HCT116 (cell line): Measurements from ENCODE around the gene ZEB1. TPM values are rescaled to one million over a fixed set of nuclear protein-coding genes. Genes with fewer than 3 reads are reported as not detected.

ENCODE experiments used
- ATAC-seq: fragments of 200-7000 bp; cut with Tn5 transposase; 2 replicates; pipeline ENCODE4 v1.9.1; 2020; ENCODE audit warnings: mild to moderate bottlenecking, moderate library complexity
- BruUV-seq: library from RNA; stranded (reverse); fragments of 400-500 nt; replicated peaks from 2 replicates; lab custom pipeline; 2021; lab: Mats Ljungman, UMichigan
- CTCF ChIA-PET: fragments of 300-600 bp; sonication (Branson Sonifier 250); formaldehyde crosslinking; loops from one replicate; lab custom pipeline; 2021; ENCODE audit warnings: antibody characterized with exemption; lab: Charles Lee
- POLR2A ChIA-PET: fragments of 300-600, 350-600 bp; sonication (Branson Sonifier 250); formaldehyde crosslinking; loops from one replicate; lab custom pipeline; 2021; ENCODE audit warnings: antibody characterized with exemption; lab: Charles Lee
- RAD21 ChIA-PET, 2 experiments: fragments of 300-600 bp; sonication (Branson Sonifier 250); formaldehyde crosslinking; loops; one replicate each; lab custom pipeline; 2023; ENCODE audit warnings: low total read pairs in 2 of 2; ENCODE audit not compliant: uncharacterized antibody in 2 of 2, unreplicated experiment in 2 of 2, low non-redundant PET in 1 of 2; lab: Charles Lee
- DNase-seq: peaks from one replicate; pipeline ENCODE4 v3.0.0-alpha.2; 2010; ENCODE audit warnings: low read depth, low spot score
- H2AFZ ChIP-seq: fragments of 200-600 bp; shearing (Covaris generic), sonication (generic); 2 replicates; pipeline ENCODE4 v1.6.1; 2017; ENCODE audit warnings: low read depth, mixed run types, mixed read lengths, antibody characterized with exemption, low read length; ENCODE audit not compliant: poor library complexity, severe bottlenecking
- H3K27ac ChIP-seq: 2 replicates; pipeline ENCODE4 v1.5.1; 2012; ENCODE audit warnings: low read depth, low read length
- H3K27me3 ChIP-seq: fragments of 200-600 bp; sonication (generic); 2 replicates; pipeline ENCODE4 v1.6.1; 2016; ENCODE audit warnings: mixed run types, low read length, mixed read lengths; ENCODE audit not compliant: insufficient read depth
- H3K36me3 ChIP-seq, 2 experiments: fragments of 200-500 bp in 1 of 2; fragments of 200-600 bp in 1 of 2; sonication (Bioruptor generic) in 1 of 2; sonication (generic) in 1 of 2; 2 replicates each; pipeline versions ENCODE4 v1.5.1 to v1.6.1; 2014 to 2016; ENCODE audit warnings: low read length in 2 of 2, inconsistent platforms in 1 of 2, mixed read lengths in 1 of 2, mixed run types in 1 of 2; ENCODE audit not compliant: insufficient read depth in 2 of 2, control insufficient read depth in 1 of 2
- H3K4me1 ChIP-seq, 2 experiments: fragments of 200-600 bp in 1 of 2; sonication (generic) in 1 of 2; 2 replicates each; pipeline versions ENCODE4 v1.5.1 to v1.6.1; 2012 to 2017; ENCODE audit warnings: low read length in 2 of 2, inconsistent platforms in 1 of 2, mild to moderate bottlenecking in 1 of 2, mixed read lengths in 1 of 2, mixed run types in 1 of 2, moderate library complexity in 1 of 2; ENCODE audit not compliant: insufficient read depth in 2 of 2, control insufficient read depth in 1 of 2
- H3K4me2 ChIP-seq: fragments of 200-600 bp; sonication (generic); 2 replicates; pipeline ENCODE4 v1.6.1; 2017; ENCODE audit warnings: mixed run types, low read length, mixed read lengths
- H3K4me3 ChIP-seq, 2 experiments: fragments of 200-600 bp in 1 of 2; sonication (generic) in 1 of 2; replicated peaks in 1 of 2; 2 replicates each; pipeline ENCODE4 v1.5.1; 2011 to 2016; ENCODE audit warnings: low read length in 2 of 2, control low read depth in 1 of 2, low read depth in 1 of 2, mild to moderate bottlenecking in 1 of 2, mixed read lengths in 1 of 2, mixed run types in 1 of 2
- H3K79me2 ChIP-seq: fragments of 200-600 bp; sonication (generic); 2 replicates; pipeline ENCODE4 v1.6.1; 2017; ENCODE audit warnings: mild to moderate bottlenecking, mixed run types, low read length, moderate library complexity, mixed read lengths; ENCODE audit not compliant: insufficient read depth
- H3K9ac ChIP-seq: fragments of 200-600 bp; sonication (generic); 2 replicates; pipeline ENCODE4 v1.6.1; 2016; ENCODE audit warnings: low read length, mixed read lengths
- H3K9me2 ChIP-seq: fragments of 200-600 bp; sonication (generic), shearing (Covaris generic); 2 replicates; pipeline ENCODE4 v1.6.1; 2017; ENCODE audit warnings: mixed run types, mild to moderate bottlenecking, moderate library complexity; ENCODE audit not compliant: insufficient read depth
- H3K9me3 ChIP-seq, 2 experiments: fragments of 200-500 bp in 1 of 2; fragments of 200-600 bp in 1 of 2; sonication (Bioruptor generic) in 1 of 2; sonication (generic) in 1 of 2; 2 replicates each; pipeline ENCODE4 v1.6.1; 2014 to 2017; ENCODE audit warnings: low read length in 2 of 2, mixed read lengths in 2 of 2, inconsistent platforms in 1 of 2, low read depth in 1 of 2, mild to moderate bottlenecking in 1 of 2, mixed run types in 1 of 2, moderate library complexity in 1 of 2; ENCODE audit not compliant: control insufficient read depth in 1 of 2, insufficient read depth in 1 of 2
- H4K20me1 ChIP-seq: fragments of 200-600 bp; sonication (generic), shearing (Covaris generic); 2 replicates; pipeline ENCODE4 v1.6.1; 2017; ENCODE audit warnings: mixed run types, mild to moderate bottlenecking, moderate library complexity; ENCODE audit not compliant: insufficient read depth
- EGR1 ChIP-seq: IDR thresholded peaks from 2 replicates; pipeline ENCODE4 v1.6.1; 2012; ENCODE audit warnings: low read depth
- ELF1 ChIP-seq: IDR thresholded peaks from 2 replicates; pipeline ENCODE4 v1.6.1; 2012; ENCODE audit warnings: low read depth, borderline replicate concordance
- EZH2 ChIP-seq: fragments of 200-600 bp; sonication (generic); IDR thresholded peaks from 2 replicates; pipeline ENCODE4 v1.6.1; 2017; ENCODE audit warnings: antibody characterized with exemption, mixed run types
- EZH2phosphoT487 ChIP-seq: fragments of 200-600 bp; IDR thresholded peaks from 2 replicates; pipeline ENCODE4 v1.6.1; 2018; ENCODE audit warnings: antibody characterized with exemption, borderline replicate concordance
- FOSL1 ChIP-seq: IDR thresholded peaks from 2 replicates; pipeline ENCODE4 v1.6.1; 2012; ENCODE audit warnings: low read depth
- JUND ChIP-seq: IDR thresholded peaks from 2 replicates; pipeline ENCODE4 v1.6.1; 2012
- POLR2A ChIP-seq: IDR thresholded peaks from 2 replicates; pipeline ENCODE4 v1.7.0; 2011; ENCODE audit warnings: borderline replicate concordance; ENCODE audit not compliant: insufficient read depth, insufficient read length; ENCODE audit errors: extremely low read depth
- RAD21 ChIP-seq: IDR thresholded peaks from 2 replicates; pipeline ENCODE4 v1.6.1; 2012; ENCODE audit warnings: low read depth, mild to moderate bottlenecking
- SP1 ChIP-seq: IDR thresholded peaks from 2 replicates; pipeline ENCODE4 v1.6.1; 2012; ENCODE audit warnings: low read depth
- TCF7L2 ChIP-seq: IDR thresholded peaks from 2 replicates; pipeline ENCODE4 v1.7.0; 2011; ENCODE audit warnings: borderline replicate concordance, inconsistent platforms; ENCODE audit not compliant: insufficient read depth, insufficient read length; ENCODE audit errors: extremely low read depth
- YY1 ChIP-seq: IDR thresholded peaks from 2 replicates; pipeline ENCODE4 v1.6.1; 2011; ENCODE audit warnings: low read length, low read depth, moderate library complexity, mild to moderate bottlenecking; ENCODE audit not compliant: insufficient replicate concordance; ENCODE audit errors: extremely low read depth
- ZFX ChIP-seq: fragments of 450-650 bp; IDR thresholded peaks from 2 replicates; pipeline ENCODE4 v1.6.1; 2017
- ZNF274 ChIP-seq: fragments of 200-500 bp; sonication (Bioruptor generic); IDR thresholded peaks from 2 replicates; pipeline ENCODE4 v1.6.1; 2014; ENCODE audit warnings: mild to moderate bottlenecking, low read depth, low read length, inconsistent platforms
- intact Hi-C: fragments of 100-400 bp; cut with micrococcal nuclease; formaldehyde crosslinking; loops from 2 replicates; pipeline ENCODE4 v1.10.0; 2022
- total RNA-seq: library from RNA; stranded (reverse); gene quantifications from one replicate; pipeline ENCODE4 v1.2.1, GENCODE V29; 2021; ENCODE audit not compliant: unreplicated experiment
- TF ChIP-seq, protein P1 (sequence below): IDR thresholded peaks from 2 replicates; pipeline ENCODE4 v1.6.1; 2012

ZEB1 gene
- total RNA-seq, 1 experiment from 2014 or later, result 3.4 TPM

- Histone ChIP-seq H3K9me2 (no peaks in the 10 kb centered on the region), H3K9ac (no peak overlapping the region), H3K4me2 (no peak overlapping the region), H2AFZ (no peak overlapping the region), H3K4me3 (no peak overlapping the region), H3K36me3 (no peaks in the 10 kb centered on the region), H3K27me3 (no peaks in the 10 kb centered on the region), H3K79me2 (no peaks in the 10 kb centered on the region), H3K4me1 (peaks cover 3 to 4% of the 10 kb centered on the region in 2 experiments; a peak in 3 of 4 replicates), H4K20me1 (no peaks in the 10 kb centered on the region; the same call in 1 of the 2 replicates), H3K9me3 (no peaks in the 10 kb centered on the region), H3K27ac (no peak overlapping the region)
- intact Hi-C loops, result no loop called here
- DNase-seq (no peak), ATAC-seq (no peak)
- no TSS peak for BruUV-seq
- ChIA-PET POLR2A (no interaction called here), RAD21 (no interaction called here), CTCF (no interaction called here)
- TF ChIP-seq SP1, result no peak
- no peak for TF ChIP-seq POLR2A
- no peak for TF ChIP-seq ZFX
- no peak for TF ChIP-seq EGR1
- TF ChIP-seq JUND, result no peak
- TF ChIP-seq ZNF274, result no peak
- TF ChIP-seq TCF7L2, result no peak
- TF ChIP-seq EZH2phosphoT487, result no peak
- no peak for TF ChIP-seq FOSL1
- no peak for TF ChIP-seq YY1
- TF ChIP-seq ELF1, result no peak
- TF ChIP-seq RAD21, result no peak
- TF ChIP-seq EZH2, result no peak
- TF ChIP-seq, protein P1, sequence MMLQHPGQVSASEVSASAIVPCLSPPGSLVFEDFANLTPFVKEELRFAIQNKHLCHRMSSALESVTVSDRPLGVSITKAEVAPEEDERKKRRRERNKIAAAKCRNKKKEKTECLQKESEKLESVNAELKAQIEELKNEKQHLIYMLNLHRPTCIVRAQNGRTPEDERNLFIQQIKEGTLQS, result no peak
Observed at GRCh38 chr10:31396376-31396775, 77.4 kb downstream of the ZEB1 start.
